ENCODE data around the gene C11orf98.

- TF ChIP-seq CTCF (IDR thresholded peaks at IDR 0.05), result no peak
- no peak for TF ChIP-seq EP300 (IDR thresholded peaks at IDR 0.05)
- TF ChIP-seq POLR2AphosphoS5 (IDR thresholded peaks at IDR 0.05), result no peak
These were observed 20.8 kb downstream of the C11orf98 start for GRCh38 chr11:62644220-62644619.

All from suprapubic skin (tissue), 4 donors.